HG03066 (cell line): ENCODE measurements around the gene UIMC1.

Source experiments
- ATAC-seq: cut with Tn5 transposase; IDR thresholded peaks from one replicate; pipeline ENCODE4 v1.9.1; 2021; ENCODE audit warnings: low read depth; ENCODE audit not compliant: unreplicated experiment

UIMC1 gene

DNA sequence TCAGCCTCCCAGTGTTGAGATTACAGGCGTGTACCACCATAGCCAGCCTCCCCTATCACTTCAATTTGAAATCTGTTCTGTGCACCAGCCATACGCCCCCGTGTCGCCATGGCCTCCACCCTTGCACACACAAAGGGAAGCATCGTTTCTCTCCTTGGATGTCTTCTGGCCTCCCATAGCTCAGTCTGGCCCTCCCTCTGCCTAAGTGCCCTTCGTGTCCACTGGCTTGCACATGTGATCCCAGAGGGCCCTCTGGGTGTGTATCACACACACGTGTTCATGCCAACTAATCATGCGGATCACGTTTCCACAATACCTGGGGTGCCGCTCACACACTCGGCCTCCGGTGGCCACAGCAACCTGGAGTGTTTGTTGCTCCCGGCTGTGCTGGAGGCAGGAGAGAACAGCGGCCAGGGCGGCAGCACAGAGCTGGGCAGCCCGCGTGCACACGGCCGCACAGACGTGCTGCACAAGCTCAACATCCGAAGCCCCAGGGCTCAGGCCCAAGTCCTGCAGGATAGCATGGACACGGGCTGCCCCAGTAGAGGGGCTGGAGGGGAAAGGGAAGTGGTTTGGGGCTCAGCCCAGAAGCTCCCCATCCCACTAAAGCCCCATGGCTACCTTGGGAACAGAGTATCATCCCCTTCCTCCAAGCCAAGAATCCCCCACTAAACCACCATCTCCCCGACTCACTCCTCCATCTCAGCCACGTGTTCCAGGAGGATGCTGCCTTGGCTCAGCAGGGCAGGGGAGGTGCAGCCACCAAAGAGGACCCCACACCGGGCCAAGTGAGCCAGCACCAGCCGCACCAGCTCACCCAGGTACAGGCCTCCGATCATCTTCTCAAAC, 118.3 kb downstream of the UIMC1 start:
- ATAC-seq = no peak

DNA sequence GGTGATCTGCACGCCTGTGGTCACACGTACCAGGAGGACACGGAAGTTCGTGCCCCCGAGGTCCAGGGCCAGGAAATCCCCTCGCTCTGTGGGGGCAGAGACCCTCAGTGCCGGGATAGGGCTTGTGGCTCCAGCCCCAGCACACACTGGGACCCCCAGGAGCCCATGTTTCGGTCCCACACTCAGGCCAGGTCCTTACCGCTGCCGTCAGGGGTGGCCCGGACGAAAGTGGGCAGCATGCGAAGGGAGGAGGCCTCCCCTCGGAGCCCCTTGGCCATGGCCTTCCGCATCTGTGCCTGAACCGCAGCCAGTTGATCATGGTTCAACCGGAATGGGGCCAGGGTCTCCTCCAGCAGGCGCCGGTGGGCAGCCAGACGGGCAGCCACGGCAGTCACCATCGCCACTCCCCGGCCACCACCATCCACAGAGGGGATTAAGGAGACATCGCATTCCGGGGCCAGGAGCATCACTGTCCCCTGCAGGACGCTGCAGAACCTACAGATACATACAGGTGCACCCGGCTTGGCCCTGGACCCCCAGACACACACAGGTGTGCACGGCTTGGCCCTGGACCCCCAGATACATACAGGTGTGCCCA, 119.2 kb downstream of the UIMC1 start:
- no peak for ATAC-seq

DNA sequence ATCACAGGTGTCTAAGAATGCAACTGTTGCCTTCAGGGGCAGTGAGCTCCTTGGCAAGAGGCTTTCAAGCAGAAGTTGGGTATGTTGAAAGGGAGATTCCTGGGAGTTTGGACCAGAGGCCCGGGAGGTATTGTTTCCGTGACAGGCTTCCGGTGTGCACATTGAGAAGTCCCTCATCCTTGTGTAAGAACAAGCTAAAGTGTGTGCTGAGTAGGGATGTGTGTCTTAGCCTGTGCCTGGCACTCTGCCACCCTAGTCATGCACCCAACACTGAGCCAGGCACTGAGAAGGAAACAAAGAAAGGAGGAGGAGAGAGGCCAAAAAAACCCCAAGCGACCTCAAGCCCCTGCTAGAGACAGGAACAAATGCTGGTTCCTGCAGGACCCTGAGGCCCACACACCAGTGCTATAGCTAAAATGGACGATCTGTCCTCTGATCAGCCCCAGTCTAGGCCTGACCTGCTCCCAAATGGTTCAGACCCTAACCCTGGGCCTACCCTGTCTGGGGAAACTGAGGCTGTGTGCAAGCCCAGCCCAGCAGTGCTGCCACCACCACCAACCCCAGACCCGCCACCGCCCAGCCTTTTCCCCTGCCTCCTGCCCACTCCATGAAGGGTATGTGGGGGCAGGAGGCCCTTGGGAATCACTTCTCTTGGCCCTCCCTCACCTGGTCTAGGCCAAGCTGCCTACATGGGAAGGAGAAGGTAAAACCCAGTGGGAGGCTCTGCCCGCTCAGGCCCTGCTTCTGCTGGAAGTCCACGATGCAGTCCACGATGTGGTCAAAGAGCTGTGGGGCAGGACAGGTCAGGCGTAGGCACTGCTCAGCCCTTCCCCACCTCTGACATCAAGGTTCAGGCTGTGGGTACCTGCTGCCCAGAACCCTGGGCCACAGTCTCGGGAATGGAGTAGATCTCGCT, 120.0 kb downstream of the UIMC1 start:
- ATAC-seq = no peak

DNA sequence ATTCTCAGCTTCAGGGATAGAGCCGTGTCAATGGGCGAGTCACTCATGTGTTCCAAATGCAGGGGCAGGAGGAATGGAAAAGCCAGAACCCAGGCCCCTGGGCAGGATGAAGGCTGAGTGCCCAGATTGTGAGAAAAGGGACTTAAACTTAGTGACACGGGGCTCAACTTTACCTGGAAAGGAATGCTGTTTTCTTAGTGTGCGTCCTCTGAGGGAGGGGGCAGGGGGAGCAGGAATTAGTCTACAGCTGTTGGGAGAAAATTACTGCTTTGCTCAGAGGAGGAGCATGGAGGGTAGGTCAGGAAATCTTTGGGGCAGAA, 122.0 kb downstream of the UIMC1 start:
- no peak for ATAC-seq

DNA sequence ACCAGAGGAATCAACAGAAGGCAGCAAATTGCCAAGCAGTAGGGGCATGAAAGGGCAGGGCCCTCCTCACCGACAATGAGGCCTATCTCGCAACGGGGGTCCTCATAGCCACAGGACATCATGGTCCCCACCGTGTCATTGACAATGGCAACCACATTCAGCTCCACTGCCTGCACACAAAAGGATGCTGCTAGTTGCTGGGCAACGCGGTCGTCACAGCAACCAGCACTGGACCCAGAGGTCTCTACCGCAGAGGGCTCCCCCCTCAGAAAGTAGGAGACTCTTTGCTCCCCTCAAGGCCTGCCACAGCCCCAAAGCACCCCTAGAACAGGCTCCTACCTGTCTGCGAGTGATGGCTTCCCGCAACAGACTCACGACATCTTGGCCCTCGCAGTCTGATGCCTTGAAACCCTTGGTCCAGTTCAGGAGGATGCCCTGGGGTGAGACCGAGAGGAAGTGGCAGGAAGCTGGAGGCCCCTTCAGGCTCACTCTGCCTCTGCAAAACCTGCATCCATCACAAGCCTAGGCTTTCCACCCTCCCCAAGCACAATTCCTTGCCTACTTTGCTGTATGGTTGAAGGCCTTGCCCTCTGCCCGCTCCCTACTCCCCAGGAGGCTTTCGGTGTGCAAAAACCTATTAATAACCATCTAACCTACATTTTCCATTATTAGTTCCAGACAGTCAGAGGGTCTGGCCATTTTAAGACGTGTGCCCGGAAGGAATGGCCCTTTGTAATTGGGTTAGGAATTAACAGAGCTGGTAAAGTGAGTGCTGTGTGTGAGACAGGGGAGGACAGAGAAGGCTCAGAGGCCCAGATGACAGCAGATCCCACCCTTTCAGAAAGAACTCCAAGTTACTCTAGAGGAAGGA, 122.6 kb downstream of the UIMC1 start:
- ATAC-seq = no peak

DNA sequence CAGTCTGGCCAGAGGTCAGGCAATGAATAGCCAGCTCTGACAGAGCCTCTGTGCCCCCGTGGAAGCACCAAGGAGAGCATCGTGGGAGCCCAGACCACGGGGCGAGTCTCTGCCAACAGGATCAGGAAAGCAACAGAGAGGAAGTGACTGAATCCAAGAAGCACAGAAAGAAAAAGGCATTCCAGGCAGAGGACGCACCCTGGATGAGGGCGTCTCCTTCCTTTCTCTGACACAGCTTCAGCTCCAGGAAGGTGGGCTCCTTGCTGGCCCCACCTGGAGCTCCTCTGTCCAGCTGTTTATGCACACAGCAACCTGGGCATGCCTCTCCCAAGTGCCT, 124.0 kb downstream of the UIMC1 start:
- no peak for ATAC-seq

DNA sequence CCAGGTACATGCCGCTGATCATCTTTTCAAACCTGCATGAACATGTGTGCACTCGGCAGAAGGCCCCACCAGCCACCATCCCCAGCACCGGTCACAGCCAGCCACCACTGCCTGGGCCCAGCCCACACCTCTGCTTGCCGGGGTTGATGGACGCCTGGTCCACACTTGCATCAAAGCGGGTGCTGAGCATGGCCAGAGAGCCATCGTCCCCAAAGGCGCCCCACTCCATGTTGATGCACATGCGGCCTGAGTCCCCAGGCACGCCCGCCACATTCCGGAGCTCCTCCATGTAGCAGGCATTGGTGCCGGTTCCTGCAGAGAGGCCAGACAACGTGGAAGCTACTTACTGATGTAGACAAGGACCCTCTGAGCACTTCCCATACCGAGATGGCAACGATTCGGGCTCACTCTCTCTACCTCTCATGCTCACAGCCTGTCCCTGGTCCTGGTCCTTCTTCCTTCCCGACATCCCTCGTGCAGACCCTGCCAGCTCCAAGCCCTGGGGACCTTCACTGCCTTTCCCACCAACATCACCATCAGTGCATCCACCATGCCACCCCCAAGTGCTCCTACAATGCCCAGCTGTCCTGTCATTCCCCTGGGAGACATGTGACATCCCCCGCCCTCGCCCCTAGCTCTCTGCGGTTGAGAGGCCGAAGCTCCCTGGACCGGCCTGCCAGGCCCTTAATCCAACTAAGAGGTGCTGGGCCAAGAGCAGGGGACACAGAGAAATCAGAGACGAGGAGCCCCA, 124.6 kb downstream of the UIMC1 start:
- ATAC-seq = no peak

DNA sequence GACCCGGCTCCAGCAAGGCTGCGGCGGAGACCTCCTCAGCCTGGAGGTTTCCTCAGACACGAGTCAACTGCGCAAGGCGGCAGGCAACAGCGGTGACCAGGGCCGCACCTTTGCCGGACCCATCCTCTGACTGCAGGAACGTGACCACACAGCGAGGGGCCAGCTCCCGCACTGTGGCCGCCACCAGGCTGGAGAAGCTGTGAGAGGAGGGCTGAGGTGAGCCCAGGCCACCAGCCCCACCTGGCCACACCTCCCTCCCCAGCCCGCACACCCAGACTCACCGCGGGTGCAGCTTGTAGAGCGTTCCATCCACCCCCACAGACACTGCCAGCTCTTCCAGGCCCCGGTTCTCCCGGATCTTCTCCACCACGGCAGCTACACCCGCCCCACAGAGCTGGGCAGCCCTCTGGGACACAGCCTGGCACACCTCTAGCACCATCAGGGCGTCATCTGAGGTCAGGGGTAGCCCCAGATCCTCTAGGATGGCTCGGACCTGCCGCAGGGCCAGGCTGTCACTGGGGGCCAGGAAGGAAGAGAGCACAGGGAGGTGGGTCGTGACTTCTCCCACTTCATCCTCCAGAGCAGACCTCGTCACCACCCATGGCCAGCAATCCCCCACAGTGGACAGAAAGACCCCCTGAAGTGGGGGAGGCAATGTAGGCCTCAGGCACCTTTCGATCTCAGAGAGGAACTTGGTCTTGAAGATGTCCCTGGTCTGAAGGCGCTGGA, 125.4 kb downstream of the UIMC1 start:
- ATAC-seq = no peak

DNA sequence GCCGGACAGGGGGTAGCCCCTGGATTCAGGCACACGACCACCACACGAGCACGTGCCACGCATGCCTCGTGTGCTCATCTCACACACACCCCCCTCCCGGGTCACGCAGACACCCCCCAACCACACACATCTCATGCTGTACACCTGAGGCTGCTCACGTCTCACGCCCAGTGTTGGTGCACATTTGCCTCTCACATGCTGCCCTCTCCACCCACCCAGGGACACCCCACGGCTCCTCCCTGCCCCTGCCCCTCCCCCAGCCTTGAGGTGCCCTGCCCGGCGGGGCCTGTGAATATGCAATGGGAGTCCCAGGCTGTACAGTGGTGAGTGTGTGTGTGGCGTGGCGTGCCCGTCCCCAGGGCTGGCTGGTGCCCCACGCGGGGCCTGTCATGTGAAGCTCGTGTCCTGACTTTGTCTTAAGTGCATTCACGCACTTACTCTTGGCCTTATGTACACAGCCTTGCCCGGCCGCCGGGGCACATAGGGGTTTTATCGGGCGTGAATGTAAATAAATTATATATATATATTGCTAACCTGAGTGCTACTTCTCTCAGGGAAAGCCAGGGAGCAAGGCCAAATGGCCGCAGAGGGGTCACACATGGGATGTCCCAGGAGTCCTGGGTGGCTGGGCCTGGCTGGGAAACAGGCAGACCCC, 126.1 kb downstream of the UIMC1 start:
- no peak for ATAC-seq

DNA sequence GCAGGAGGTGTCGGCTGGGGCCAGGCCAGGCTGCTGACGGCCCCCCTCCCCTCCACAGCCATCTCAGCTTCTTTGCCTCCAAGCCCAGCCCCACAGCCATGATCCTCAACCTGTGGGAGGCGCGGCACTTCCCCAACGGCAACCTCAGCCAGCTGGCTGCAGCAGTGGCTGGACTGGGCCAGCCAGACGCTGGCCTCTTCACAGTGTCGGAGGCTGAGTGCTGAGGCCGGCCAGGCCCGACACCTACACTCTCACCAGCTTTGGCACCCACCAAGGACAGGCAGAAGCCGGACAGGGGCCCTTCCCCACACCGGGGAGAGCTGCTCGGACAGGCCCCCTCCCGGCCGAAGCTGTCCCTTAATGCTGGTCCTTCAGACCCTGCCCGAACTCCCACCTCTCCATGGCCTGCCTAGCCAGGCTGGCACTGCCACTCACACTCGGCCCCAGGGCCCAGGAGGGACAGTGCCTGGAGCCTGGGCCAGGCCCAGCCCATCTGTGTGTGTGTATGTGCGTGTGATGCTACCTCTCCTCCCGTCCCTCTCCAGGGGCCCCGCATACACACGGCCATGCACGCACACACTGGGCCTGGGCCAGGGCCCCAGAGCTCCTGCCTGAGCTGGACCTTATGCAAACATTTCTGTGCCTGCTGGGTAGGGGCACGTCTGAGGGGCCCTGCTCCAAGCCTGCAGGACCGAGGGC, 126.8 kb downstream of the UIMC1 start:
- no peak for ATAC-seq

DNA sequence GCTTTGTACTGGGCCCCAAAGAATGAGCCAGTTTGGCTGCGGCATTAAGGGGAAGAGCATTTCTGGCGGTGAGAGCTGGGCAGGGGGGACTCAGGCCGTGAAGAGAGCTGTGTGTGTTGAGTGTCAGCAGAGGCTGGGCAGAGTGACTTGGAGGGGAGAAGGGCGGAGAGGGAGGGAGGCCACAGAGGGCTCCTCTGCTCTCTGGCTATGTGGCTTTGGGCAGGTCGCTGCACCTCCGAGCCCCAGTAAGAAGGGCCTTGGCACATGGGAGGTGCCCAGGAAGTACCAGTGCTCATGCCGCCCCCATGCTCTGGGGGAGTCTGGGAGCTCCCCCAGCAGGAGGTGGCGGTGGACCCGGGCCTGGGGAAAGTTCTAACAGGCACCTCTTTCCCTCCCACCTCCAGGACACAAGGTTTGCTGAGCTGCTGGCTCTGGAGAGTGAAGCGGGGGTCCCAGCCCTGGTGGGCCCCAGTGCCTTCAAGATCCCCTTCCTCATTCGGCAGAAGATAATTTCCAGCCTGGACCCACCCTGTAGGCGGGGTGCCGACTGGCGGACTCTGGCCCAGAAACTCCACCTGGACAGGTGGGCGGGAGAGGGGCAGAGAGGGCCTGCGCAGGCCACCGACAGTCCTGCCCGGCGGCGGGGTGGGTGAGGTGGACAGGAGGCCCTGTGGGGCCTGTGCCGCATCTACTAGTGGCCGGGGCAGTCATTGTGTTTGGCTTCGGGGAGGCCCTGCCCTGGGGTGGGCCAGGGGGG, 127.5 kb downstream of the UIMC1 start:
- no peak for ATAC-seq

DNA sequence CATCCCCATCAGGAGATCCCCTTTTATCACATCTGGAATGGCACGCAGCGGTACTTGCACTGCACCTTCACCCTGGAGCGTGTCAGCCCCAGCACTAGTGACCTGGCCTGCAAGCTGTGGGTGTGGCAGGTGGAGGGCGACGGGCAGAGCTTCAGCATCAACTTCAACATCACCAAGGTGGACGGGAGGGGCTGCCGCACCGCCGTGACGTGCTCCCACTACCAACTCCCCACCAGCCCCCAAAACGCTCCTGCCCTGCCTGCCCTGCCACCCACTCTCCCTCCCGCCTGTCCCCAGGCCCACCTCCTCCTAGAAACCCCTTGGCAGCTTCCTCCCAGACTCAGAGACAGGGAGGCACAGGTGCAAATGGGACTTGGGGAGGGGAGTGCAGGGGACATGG, 128.1 kb downstream of the UIMC1 start:
- ATAC-seq = no peak

DNA sequence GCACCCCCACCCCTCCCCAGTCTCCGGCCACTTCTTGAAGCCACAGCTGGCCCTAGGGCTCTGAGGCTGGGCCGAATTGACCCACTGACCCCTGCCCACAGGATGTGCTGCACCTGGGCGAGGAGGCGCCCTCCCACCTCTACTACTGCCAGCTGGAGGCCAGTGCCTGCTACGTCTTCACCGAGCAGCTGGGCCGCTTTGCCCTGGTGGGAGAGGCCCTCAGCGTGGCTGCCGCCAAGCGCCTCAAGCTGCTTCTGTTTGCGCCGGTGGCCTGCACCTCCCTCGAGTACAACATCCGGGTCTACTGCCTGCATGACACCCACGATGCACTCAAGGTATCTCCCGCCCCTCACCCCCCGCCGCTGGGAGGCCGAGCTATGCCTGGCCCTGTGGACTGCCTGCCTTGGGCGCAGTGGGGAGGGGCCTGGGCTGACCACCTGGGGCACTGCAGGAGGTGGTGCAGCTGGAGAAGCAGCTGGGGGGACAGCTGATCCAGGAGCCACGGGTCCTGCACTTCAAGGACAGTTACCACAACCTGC, 128.7 kb downstream of the UIMC1 start:
- ATAC-seq = no peak

DNA sequence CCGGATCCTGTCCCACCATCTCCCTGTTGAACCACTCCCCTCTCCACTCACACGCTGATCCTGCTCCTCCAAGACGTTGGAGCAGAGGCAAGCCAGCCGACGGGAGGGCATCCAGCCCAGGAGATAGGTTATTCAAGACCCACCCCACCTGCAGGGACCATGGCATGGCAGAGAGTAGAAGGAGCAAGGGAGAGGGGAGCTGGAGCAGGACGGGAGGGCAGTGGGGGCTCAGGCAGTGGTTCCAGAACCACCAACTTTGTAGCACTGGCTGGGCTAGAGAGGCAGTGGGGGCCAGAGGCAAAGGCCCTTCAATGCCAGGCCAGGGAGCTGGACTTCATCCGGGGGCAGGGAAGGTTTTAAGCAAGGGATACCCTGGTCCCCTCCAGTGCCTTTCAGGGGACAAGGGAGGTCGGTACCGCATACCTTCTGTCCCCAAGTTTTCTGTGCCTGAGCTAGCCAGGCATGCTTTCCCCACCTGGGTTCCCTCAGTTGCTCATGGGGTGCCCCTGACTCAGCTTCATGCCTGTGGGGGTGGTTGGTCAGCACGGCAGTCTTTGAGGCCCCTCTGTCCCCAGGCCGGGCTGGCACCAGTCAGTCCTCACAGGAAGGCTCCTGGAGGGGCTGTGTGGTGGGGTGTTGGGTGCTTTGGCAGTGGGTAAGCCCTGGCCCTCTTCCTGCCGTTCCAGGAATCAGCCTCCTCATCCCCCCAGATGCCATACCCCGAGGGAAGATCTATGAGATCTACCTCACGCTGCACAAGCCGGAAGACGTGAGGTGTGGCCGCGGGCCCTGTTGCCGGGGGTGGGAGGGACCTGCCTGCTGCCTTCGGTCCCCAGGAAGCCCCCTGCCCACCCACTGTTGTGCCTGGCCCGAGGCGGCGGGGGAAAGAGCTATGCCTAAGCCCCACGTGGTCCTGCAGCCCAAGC, 129.8 kb downstream of the UIMC1 start:
- ATAC-seq = no peak

DNA sequence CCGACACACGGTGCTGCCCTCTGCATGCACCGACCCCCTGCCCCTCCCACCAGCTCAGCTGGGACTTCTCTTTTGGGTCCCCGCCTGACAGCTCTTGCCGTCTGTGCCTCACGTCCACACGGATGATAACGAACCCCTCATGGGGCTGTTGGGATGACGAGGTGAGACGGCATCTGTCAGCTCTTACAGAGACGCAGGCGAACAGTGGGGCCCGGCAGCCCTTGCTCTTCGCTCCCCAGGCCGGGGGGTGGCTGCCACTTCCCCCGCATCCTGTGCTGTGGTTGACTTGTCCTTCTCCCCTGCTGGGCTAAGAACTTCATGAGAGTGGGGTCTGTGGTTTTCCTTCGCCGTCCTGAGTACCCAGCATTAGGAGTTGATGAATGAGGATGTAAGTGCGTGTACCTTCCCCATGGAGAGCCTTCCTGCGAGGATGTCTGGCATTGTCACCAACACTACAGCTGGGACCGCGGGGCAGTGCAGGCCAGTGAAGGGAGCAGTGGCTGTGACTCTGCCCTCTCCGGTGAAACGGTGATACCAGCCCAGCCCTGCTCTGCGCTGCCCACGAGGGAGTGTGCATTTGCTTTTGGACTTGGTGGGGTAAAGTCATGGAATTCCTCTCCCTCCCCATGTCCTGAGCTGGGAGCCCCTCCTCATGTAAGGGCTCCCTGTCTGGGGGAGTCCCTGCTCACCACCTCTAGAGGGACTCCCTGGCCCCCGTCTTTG, 130.6 kb downstream of the UIMC1 start:
- no peak for ATAC-seq
